ENCODE measurements around the gene SERINC3.

The SERINC3 gene

DNA sequence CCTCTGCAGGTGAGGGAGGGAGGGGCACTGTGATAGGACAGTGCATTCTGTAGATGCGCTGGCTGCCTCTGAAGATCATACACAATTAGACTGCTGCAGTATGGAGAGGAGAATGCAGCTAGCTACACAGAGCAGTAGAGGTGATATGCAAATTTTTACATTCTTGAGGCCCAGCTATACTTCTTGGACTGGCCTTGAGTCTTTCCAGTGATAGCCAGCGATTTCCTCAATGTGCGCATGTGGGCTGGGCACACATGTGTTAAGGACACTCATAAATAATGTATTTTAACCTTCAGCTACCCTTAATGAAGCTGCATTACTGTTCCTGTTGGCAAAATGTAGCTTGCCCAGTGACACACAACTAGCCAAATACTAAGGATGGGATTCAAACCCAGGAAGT, 27.2 kb downstream of the SERINC3 start:
- no peak overlapping the region for H3K4me3 ChIP-seq (ENCODE audit: extremely low read depth, insufficient read depth, low read length, poor library complexity, severe bottlenecking)
- WGBS, 2 experiments (ENCODE audit: insufficient coverage in 2 of 2), result 88 to 100% methylated on average over 2 to 3 of the region's 3 CpGs
- H3K27ac ChIP-seq (ENCODE audit: low read depth, low read length, severe bottlenecking), result no peak overlapping the region
- no peaks in the 10 kb centered on the region for H3K9me3 ChIP-seq (ENCODE audit: control insufficient read depth, low read length)
- peaks cover 23% of the 10 kb centered on the region for H3K4me1 ChIP-seq (ENCODE audit: control insufficient read depth, insufficient read depth, low read length, poor library complexity, severe bottlenecking)
- H3K36me3 ChIP-seq (ENCODE audit: control insufficient read depth, insufficient read depth, low read length), result peaks cover 97% of the 10 kb centered on the region

DNA sequence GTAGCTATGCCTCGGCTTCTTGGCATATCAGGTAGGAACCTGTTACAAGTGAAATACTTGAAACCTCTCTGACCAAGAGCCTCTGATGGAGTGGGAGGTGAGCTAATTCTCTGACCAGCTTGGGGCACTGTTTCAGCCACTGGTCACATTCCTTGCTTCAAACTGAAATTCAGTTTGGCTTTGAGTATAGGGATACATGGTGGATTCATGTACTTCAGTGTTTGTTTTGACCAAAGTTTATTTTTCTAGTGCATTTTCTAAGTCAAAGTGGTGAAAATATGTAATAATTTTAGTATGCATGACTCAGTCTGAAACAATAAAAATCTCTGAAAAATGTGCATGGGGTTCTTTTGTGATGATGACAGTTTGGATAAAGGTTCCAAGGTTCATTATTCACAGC, 27.6 kb downstream of the SERINC3 start:
- no peak overlapping the region for H3K27ac ChIP-seq (ENCODE audit: low read depth, low read length, severe bottlenecking)
- no peak overlapping the region for H3K4me3 ChIP-seq (ENCODE audit: extremely low read depth, insufficient read depth, low read length, poor library complexity, severe bottlenecking)
- peaks cover 97% of the 10 kb centered on the region for H3K36me3 ChIP-seq (ENCODE audit: control insufficient read depth, insufficient read depth, low read length)
- WGBS, 2 experiments (ENCODE audit: insufficient coverage in 2 of 2), result 89% methylated on average over 1 of the region's 1 CpG; no CpG with 5 or more reads in 1 of the 2 experiments
- no peaks in the 10 kb centered on the region for H3K9me3 ChIP-seq (ENCODE audit: control insufficient read depth, low read length)
- H3K4me1 ChIP-seq (ENCODE audit: control insufficient read depth, insufficient read depth, low read length, poor library complexity, severe bottlenecking), result peaks cover 23% of the 10 kb centered on the region

DNA sequence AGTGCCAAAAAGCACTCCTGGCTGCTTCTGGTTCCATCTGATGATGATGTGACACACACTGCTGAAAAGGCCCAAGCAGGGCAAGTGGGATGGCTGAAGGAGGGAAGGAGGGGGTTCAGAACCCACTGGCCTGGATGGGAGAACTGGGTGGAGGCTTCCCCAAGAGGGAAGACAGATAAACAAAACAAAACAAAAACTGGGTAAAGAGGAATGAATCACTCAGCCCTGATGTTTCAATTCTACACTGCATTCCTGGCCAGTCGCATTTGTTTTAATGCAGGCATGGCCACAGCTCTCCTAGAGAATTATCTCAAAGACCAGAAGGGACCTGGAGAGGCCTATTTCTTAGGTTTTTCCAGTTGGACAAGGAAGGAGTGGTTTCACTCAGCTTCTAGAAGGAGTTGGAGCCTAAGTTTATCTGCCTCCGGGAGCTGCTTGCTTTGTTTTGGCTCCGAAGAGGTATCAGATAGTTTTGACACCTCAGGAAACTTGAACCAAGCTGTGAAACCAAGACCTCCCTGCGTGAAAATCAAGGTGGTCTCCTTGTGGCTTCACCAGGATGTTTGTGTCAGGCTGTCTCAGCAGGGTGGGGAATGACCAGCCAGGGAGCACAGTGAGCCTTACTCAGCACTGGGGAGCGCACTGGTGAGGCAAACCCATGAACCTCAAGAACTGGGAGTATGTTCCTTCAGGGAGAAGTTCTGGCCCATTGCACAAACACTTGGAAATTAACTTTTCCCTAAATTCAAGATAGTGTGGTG, 30.1 kb downstream of the SERINC3 start:
- no peak overlapping the region for H3K4me3 ChIP-seq (ENCODE audit: extremely low read depth, insufficient read depth, low read length, poor library complexity, severe bottlenecking)
- 72 to 83% methylated on average over 2 to 4 of the region's 5 CpGs for WGBS, 2 experiments (ENCODE audit: insufficient coverage in 2 of 2)
- H3K36me3 ChIP-seq (ENCODE audit: control insufficient read depth, insufficient read depth, low read length), result peaks cover 96% of the 10 kb centered on the region
- H3K9me3 ChIP-seq (ENCODE audit: control insufficient read depth, low read length), result no peaks in the 10 kb centered on the region
- H3K4me1 ChIP-seq (ENCODE audit: control insufficient read depth, insufficient read depth, low read length, poor library complexity, severe bottlenecking), result peaks cover 23% of the 10 kb centered on the region
- H3K27ac ChIP-seq (ENCODE audit: low read depth, low read length, severe bottlenecking), result peak overlapping the region; percentile 77

DNA sequence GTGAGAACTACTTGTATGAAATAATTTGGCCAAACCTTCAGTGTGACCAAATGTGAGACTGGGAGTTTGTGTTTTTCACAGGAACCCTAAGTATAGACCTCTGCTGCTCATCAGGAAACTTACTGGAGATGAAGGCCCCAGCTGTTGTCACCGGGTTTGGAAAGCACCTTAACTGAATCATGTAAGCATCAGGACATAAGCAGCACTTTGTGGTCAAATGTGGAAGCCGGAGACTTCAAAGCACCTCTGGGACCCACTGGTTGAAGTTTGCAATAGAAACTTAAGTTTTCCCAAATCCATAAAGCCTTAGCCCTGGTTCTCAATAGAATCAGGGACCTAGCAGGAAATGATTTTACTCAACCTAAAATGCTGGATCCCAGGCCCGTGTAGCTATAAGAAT, 31.9 kb downstream of the SERINC3 start:
- H3K9me3 ChIP-seq (ENCODE audit: control insufficient read depth, low read length), result no peaks in the 10 kb centered on the region
- no peak overlapping the region for H3K4me3 ChIP-seq (ENCODE audit: extremely low read depth, insufficient read depth, low read length, poor library complexity, severe bottlenecking)
- WGBS, 2 experiments (ENCODE audit: insufficient coverage in 2 of 2), result 90 to 100% methylated on average over 2 of the region's 3 CpGs
- peaks cover 94% of the 10 kb centered on the region for H3K36me3 ChIP-seq (ENCODE audit: control insufficient read depth, insufficient read depth, low read length)
- H3K27ac ChIP-seq (ENCODE audit: low read depth, low read length, severe bottlenecking), result no peak overlapping the region
- peaks cover 17% of the 10 kb centered on the region for H3K4me1 ChIP-seq (ENCODE audit: control insufficient read depth, insufficient read depth, low read length, poor library complexity, severe bottlenecking)

DNA sequence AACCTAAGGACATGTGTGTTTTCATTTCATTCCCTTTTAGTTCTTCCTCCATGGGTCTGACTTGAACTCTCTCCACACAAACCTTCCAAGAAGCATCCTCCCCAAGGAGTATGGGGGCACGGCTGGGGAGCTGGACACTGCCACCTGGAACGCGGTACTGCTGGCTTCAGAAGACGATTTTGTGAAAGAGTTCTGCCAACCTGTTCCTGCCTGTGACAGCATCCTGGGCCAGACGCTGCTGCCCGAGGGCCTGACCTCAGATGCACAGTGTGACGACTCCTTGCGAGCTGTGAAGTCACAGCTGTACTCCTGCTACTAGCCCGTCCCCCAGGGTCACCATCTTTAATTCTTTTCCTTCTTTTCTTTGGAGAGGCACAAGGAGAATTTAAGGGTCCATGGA, 32.6 kb downstream of the SERINC3 start:
- Histone ChIP-seq H3K4me3 (ENCODE audit: extremely low read depth, insufficient read depth, low read length, poor library complexity, severe bottlenecking) (no peak overlapping the region), H3K9me3 (ENCODE audit: control insufficient read depth, low read length) (no peaks in the 10 kb centered on the region), H3K27ac (ENCODE audit: low read depth, low read length, severe bottlenecking) (no peak overlapping the region), H3K4me1 (ENCODE audit: control insufficient read depth, insufficient read depth, low read length, poor library complexity, severe bottlenecking) (peaks cover 13% of the 10 kb centered on the region), H3K36me3 (ENCODE audit: control insufficient read depth, insufficient read depth, low read length) (peaks cover 90% of the 10 kb centered on the region)
- WGBS, 2 experiments (ENCODE audit: insufficient coverage in 2 of 2), result 92 to 95% methylated on average over 8 of the region's 9 CpGs

DNA sequence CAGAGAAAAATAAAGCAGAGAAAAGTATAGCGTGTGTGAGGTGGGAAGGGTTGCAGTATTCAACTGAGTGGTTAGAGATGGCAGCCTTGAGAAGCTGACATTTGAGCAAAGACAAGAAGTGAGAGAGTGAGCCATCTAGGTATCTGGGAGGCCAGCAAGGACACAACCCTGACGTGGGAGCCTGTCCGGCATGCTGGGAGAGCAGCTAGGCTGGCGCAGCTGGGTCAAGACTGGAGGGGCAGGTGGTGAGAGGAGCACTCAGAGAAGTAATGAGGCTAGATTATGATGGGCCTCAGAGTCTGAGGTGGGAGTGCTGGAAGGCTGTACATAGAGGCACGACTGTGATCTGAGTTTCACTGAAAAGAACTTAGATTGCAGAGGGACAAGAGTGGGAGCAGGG, 33.3 kb downstream of the SERINC3 start:
- H3K36me3 ChIP-seq (ENCODE audit: control insufficient read depth, insufficient read depth, low read length), result peaks cover 90% of the 10 kb centered on the region
- no peak overlapping the region for H3K4me3 ChIP-seq (ENCODE audit: extremely low read depth, insufficient read depth, low read length, poor library complexity, severe bottlenecking)
- WGBS, 2 experiments (ENCODE audit: insufficient coverage in 2 of 2), result 91 to 95% methylated on average over 5 of the region's 5 CpGs
- no peaks in the 10 kb centered on the region for H3K9me3 ChIP-seq (ENCODE audit: control insufficient read depth, low read length)
- H3K27ac ChIP-seq (ENCODE audit: low read depth, low read length, severe bottlenecking), result no peak overlapping the region
- peaks cover 13% of the 10 kb centered on the region for H3K4me1 ChIP-seq (ENCODE audit: control insufficient read depth, insufficient read depth, low read length, poor library complexity, severe bottlenecking)

DNA sequence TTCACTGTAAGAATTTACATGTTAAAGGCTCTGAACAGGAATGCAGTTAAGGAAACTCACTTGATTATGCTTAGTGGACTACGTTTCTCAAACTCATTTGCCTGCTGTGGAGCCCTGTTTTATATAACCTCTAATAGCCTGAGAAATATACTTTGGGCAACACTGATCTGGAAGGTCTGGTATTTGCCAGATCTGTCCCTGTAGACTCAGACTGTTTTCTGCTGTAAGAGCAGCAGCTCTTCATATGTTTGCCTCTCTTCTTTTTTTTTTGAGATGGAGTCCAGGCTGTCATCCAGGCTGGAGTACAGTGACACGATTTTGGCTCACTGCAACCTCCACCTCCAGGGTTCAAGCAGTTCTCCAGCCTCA, 36.1 kb downstream of the SERINC3 start:
- H3K36me3 ChIP-seq (ENCODE audit: control insufficient read depth, insufficient read depth, low read length), result peaks cover 78% of the 10 kb centered on the region
- H3K27ac ChIP-seq (ENCODE audit: low read depth, low read length, severe bottlenecking), result no peak overlapping the region
- 100% methylated on average over 1 of the region's 2 CpGs for WGBS, 2 experiments (ENCODE audit: insufficient coverage in 2 of 2)
- H3K4me1 ChIP-seq (ENCODE audit: control insufficient read depth, insufficient read depth, low read length, poor library complexity, severe bottlenecking), result no peaks in the 10 kb centered on the region
- H3K4me3 ChIP-seq (ENCODE audit: extremely low read depth, insufficient read depth, low read length, poor library complexity, severe bottlenecking), result no peak overlapping the region
- no peaks in the 10 kb centered on the region for H3K9me3 ChIP-seq (ENCODE audit: control insufficient read depth, low read length)

DNA sequence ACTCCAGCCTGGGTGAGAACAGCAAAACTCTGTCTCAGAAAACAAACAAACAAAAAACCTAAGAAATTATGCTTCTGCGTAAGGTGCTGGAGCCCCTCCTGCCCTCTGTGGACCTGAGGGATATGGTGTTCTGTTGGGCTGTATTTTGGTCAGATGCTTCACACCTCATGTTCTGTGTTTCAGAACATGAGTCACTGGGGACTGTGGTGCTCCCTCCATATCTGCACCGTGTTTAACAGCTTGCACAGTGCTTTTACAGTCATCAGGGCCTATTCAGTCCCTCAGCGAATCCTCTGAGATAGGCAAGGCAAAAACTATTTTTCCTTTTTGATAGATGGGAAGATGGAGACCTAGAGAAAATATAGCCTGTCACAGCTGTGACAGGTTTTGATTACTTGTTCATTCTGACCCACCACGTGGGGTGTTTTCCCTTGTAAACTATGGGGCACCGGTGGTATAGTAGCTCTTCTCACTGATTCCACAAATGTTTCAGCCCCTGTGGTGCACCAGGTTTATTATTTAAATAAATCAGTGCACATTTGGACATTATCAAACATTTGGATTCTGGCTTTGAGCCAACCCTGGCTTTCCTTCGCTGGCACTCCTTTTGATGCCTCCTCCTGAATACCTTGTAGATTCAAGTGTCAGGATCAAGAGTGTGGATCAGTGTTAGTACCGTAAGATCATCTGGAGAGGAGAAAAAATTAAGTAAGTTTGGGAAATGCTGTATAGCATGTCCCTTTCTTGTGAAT, 36.6 kb downstream of the SERINC3 start:
- H3K9me3 ChIP-seq (ENCODE audit: control insufficient read depth, low read length), result no peaks in the 10 kb centered on the region
- H3K4me1 ChIP-seq (ENCODE audit: control insufficient read depth, insufficient read depth, low read length, poor library complexity, severe bottlenecking), result no peaks in the 10 kb centered on the region
- 95 to 100% methylated on average over 4 to 5 of the region's 7 CpGs for WGBS, 2 experiments (ENCODE audit: insufficient coverage in 2 of 2)
- H3K27ac ChIP-seq (ENCODE audit: low read depth, low read length, severe bottlenecking), result no peak overlapping the region
- no peak overlapping the region for H3K4me3 ChIP-seq (ENCODE audit: extremely low read depth, insufficient read depth, low read length, poor library complexity, severe bottlenecking)
- peaks cover 78% of the 10 kb centered on the region for H3K36me3 ChIP-seq (ENCODE audit: control insufficient read depth, insufficient read depth, low read length)

DNA sequence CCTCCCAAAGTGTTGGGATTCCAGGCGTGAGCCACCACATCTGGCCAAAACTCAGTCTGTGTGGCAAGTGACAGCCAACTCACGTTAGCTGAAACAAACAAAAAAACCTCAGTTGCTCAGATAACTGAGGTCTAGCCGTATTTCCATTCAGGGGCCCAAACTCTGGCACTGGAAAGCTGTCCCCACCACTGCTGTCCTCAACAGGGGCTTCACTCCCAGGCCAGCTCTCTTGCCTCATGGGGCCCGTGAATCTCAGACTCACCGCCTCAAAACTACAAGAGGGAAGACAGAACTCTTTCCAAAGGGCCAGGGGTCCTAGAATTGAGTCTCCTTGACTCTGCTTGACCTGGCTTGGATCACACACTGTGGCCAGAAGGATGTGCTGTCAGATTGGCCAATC, 38.8 kb downstream of the SERINC3 start:
- Histone ChIP-seq H3K9me3 (ENCODE audit: control insufficient read depth, low read length) (no peaks in the 10 kb centered on the region), H3K4me1 (ENCODE audit: control insufficient read depth, insufficient read depth, low read length, poor library complexity, severe bottlenecking) (no peaks in the 10 kb centered on the region), H3K4me3 (ENCODE audit: extremely low read depth, insufficient read depth, low read length, poor library complexity, severe bottlenecking) (no peak overlapping the region), H3K36me3 (ENCODE audit: control insufficient read depth, insufficient read depth, low read length) (peaks cover 64% of the 10 kb centered on the region), H3K27ac (ENCODE audit: low read depth, low read length, severe bottlenecking) (no peak overlapping the region)
- 95 to 100% methylated on average over 5 of the region's 5 CpGs for WGBS, 2 experiments (ENCODE audit: insufficient coverage in 2 of 2)

DNA sequence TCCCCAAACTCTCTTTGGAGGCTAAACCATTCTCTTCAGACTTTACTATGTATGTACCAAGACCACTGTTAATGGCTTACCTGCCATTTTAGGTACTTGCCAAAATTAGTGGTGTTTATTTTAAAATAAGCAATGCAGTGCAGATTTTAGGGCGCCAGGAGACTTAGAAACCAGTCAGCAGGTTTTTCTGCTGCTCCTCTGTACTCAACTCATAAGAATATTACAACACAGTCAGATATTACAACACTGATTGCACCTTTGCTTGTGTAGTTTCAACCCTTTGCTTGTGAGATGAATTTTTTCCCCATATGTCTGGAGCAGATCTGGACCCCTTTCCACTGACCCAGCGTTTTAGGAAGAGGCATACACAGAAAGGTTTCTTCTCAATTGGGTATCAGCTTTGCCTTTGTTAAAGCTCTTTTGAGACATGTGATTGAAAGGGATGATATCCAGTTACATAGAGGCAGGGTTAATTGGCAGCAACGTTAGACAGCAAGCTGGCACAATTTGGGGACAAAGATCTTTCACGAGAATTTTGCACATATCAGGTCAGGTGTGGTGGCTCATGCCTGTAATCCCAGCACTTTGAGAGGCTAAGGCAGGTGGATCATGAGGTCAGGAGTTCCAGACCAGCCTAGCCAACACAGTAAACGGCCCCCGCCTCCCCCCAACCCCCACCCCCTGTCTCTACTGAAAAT, 40.0 kb downstream of the SERINC3 start:
- no peaks in the 10 kb centered on the region for H3K4me1 ChIP-seq (ENCODE audit: control insufficient read depth, insufficient read depth, low read length, poor library complexity, severe bottlenecking)
- H3K27ac ChIP-seq (ENCODE audit: low read depth, low read length, severe bottlenecking), result no peak overlapping the region
- no peak overlapping the region for H3K4me3 ChIP-seq (ENCODE audit: extremely low read depth, insufficient read depth, low read length, poor library complexity, severe bottlenecking)
- 74 to 91% methylated on average over 2 to 3 of the region's 6 CpGs for WGBS, 2 experiments (ENCODE audit: insufficient coverage in 2 of 2)
- peaks cover 54% of the 10 kb centered on the region for H3K36me3 ChIP-seq (ENCODE audit: control insufficient read depth, insufficient read depth, low read length)
- no peaks in the 10 kb centered on the region for H3K9me3 ChIP-seq (ENCODE audit: control insufficient read depth, low read length)
